GM23338 (cell line): Measurements from ENCODE around the gene SBSN. TPM values are rescaled to one million over a fixed set of nuclear protein-coding genes. Genes with fewer than 3 reads are reported as not detected.
A peak's percentile ranks its signal among the peaks of the same experiment; 100 is the strongest.

Experiments
- ATAC-seq: fragments of 200-7000 bp; cut with Tn5 transposase; 3 replicates; pipeline ENCODE4 v1.9.1; 2020
- DNase-seq: peaks from one replicate; pipeline ENCODE4 v3.0.0-alpha.2; 2015; ENCODE audit warnings: low spot score
- H2AFZ ChIP-seq: fragments of 200-600 bp; sonication (generic); 2 replicates; pipeline ENCODE4 v1.8.0; 2016; ENCODE audit warnings: antibody characterized with exemption, mild to moderate bottlenecking, moderate library complexity
- H3F3A ChIP-seq: fragments of 200-600 bp; sonication (generic); replicated peaks from 2 replicates; pipeline ENCODE4 v1.8.0; 2017; ENCODE audit warnings: antibody characterized with exemption, mixed run types, low read depth
- H3K27ac ChIP-seq: fragments of 200-600 bp; sonication (generic); 2 replicates; pipeline ENCODE4 v1.6.1; 2016; ENCODE audit warnings: low read depth
- H3K27me3 ChIP-seq: fragments of 200-600 bp; sonication (generic); 2 replicates; pipeline ENCODE4 v1.8.0; 2016; ENCODE audit warnings: mild to moderate bottlenecking, mixed run types, moderate library complexity; ENCODE audit not compliant: insufficient read depth
- H3K36me3 ChIP-seq: fragments of 200-600 bp; sonication (generic); 2 replicates; pipeline ENCODE4 v1.8.0; 2016; ENCODE audit warnings: mild to moderate bottlenecking; ENCODE audit not compliant: insufficient read depth
- H3K4me1 ChIP-seq: fragments of 200-600 bp; sonication (generic); 2 replicates; pipeline ENCODE4 v1.8.0; 2016; ENCODE audit warnings: mild to moderate bottlenecking, moderate library complexity; ENCODE audit not compliant: insufficient read depth
- H3K4me2 ChIP-seq: fragments of 200-600 bp; sonication (generic); 2 replicates; pipeline ENCODE4 v1.7.1; 2017; ENCODE audit warnings: mixed run types
- H3K4me3 ChIP-seq: fragments of 200-600 bp; sonication (generic); 2 replicates; pipeline ENCODE4 v1.6.1; 2016; ENCODE audit warnings: mixed run types
- H3K79me2 ChIP-seq: fragments of 200-600 bp; sonication (generic); replicated peaks from 2 replicates; pipeline ENCODE4 v1.8.0; 2017; ENCODE audit warnings: mild to moderate bottlenecking; ENCODE audit not compliant: insufficient read depth
- H3K9me2 ChIP-seq: fragments of 200-600 bp; sonication (generic); 2 replicates; pipeline ENCODE4 v1.8.0; 2017; ENCODE audit not compliant: insufficient read depth
- H4K20me1 ChIP-seq: fragments of 200-600 bp; sonication (generic); replicated peaks from 2 replicates; pipeline ENCODE4 v1.8.0; 2017; ENCODE audit warnings: mild to moderate bottlenecking; ENCODE audit not compliant: insufficient read depth
- H3K27ac Mint-ChIP-seq: 2 replicates; pipeline ENCODE4 v1.8.0; 2020; ENCODE audit warnings: inconsistent platforms, mild to moderate bottlenecking, moderate library complexity, mixed read lengths
- H3K27me3 Mint-ChIP-seq: 3 replicates; pipeline ENCODE4 v1.8.0; 2022; ENCODE audit warnings: low read depth, mild to moderate bottlenecking, moderate library complexity, mixed read lengths, inconsistent platforms; ENCODE audit not compliant: insufficient read depth, poor library complexity
- H3K36me3 Mint-ChIP-seq: 3 replicates; pipeline ENCODE4 v1.8.0; 2021; ENCODE audit warnings: low read depth, mild to moderate bottlenecking, inconsistent platforms, moderate library complexity, mixed read lengths
- H3K4me1 Mint-ChIP-seq: 3 replicates; pipeline ENCODE4 v1.8.0; 2020; ENCODE audit warnings: mild to moderate bottlenecking, inconsistent platforms, mixed read lengths
- H3K4me3 Mint-ChIP-seq: 3 replicates; pipeline ENCODE4 v1.8.0; 2021; ENCODE audit warnings: moderate library complexity, mild to moderate bottlenecking, inconsistent platforms, mixed read lengths
- H3K9me3 Mint-ChIP-seq: 3 replicates; pipeline ENCODE4 v1.8.0; 2020; ENCODE audit warnings: moderate library complexity, mild to moderate bottlenecking, inconsistent platforms, mixed read lengths
- CREB1 ChIP-seq: fragments of 250-450 bp; sonication (Bioruptor Pico); IDR thresholded peaks from 2 replicates; pipeline ENCODE4 v1.5.0; 2020; ENCODE audit warnings: low read depth, mild to moderate bottlenecking, moderate library complexity
- JUNB ChIP-seq: IDR thresholded peaks from one replicate; pipeline ENCODE4 v1.6.1; 2016; ENCODE audit warnings: antibody characterized with exemption; ENCODE audit not compliant: unreplicated experiment
- POLR2AphosphoS5 ChIP-seq: IDR thresholded peaks from 2 replicates; pipeline ENCODE4 v1.6.1; 2016; ENCODE audit warnings: antibody characterized with exemption, low read depth
- REST ChIP-seq: IDR thresholded peaks from one replicate; pipeline ENCODE4 v1.6.1; 2018; ENCODE audit warnings: antibody characterized with exemption; ENCODE audit not compliant: unreplicated experiment
- STAT1 ChIP-seq: IDR thresholded peaks from one replicate; pipeline ENCODE4 v1.6.1; 2016; ENCODE audit warnings: antibody characterized with exemption; ENCODE audit not compliant: unreplicated experiment
- ZNF331 ChIP-seq: fragments of 250-450 bp; sonication (Bioruptor Pico); IDR thresholded peaks from 2 replicates; pipeline ENCODE4 v1.5.0; 2020; ENCODE audit warnings: low read depth, mild to moderate bottlenecking, moderate library complexity
- polyA plus RNA-seq: library from polyadenylated mRNA; unstranded; fragments of >200 nt; fragmentation: Nextera tagmentation; extraction: Ambion mirVana; gene quantifications from 2 replicates; pipeline ENCODE4 v1.2.1, GENCODE V29; 2016
- total RNA-seq: library from RNA; depleted of rRNA; stranded (reverse); fragments of >200 nt; shearing (Covaris generic); gene quantifications from 2 replicates; pipeline ENCODE4 v1.2.3, GENCODE V29; 2014
- TF ChIP-seq, protein P1 (sequence below): IDR thresholded peaks from 2 replicates; pipeline ENCODE4 v1.6.1; 2016; ENCODE audit warnings: antibody characterized with exemption
- TF ChIP-seq, protein P2 (sequence below): fragments of 250-450 bp; sonication (Bioruptor Pico); IDR thresholded peaks from 2 replicates; pipeline ENCODE4 v1.5.0; 2020; ENCODE audit warnings: mild to moderate bottlenecking, moderate library complexity

SBSN gene
- total and polyA plus RNA-seq, 2 experiments from 2014 or later: 0.39 TPM; not detected in 1

DNA sequence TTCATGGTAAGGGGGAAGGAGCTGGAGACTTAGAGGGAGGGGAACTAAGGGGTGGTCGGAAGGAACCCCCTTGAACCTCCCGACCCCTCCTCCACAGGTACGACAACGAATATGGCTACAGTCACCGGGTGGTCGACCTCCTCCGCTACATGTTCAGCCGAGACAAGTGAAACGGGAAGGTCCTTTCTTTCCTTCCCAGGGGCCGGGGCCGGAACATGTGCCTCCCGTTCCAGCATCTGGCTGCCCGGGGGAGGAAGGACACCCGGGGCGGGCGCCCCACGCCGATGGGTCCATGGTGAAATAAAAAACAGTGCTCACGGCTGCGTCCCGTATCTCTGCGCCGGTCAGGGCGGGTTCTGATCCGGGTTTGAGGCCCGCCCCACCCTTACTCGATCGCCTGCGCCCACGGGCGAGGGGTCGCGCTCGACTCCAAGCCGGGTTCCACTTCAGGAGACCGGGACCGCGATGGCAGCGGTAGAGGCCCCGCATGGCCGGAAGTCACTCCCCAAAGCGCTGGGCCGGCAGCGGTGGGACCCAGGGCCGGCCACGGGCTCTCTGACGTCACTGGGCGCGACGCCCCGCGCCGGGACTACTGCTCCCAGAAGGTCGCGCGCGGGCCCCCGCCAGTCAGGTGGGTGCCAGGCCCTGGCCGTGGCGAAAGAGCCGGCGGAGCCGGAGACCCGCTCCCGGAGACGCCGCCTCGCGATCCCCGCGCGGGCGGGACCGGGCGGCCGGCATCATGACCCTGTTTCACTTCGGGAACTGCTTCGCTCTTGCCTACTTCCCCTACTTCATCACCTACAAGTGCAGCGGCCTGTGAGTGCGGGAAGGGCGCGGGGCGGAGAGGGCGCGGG, 17.1 kb upstream of the SBSN start, which contains the start of gene TMEM147:
TMEM147 (plus strand) TSS at position 626 of the 854 bp plus-strand sequence; CDS start at position 740, 114 bp downstream.
- peak within 1 kb of the TSS; percentile 96 for H3K27ac Mint-ChIP-seq
- TF ChIP-seq ZNF331 (CRISPR knock-in tag) (no peak), CREB1 (peak; percentile 99), REST (no peak), POLR2AphosphoS5 (peak; percentile 85)
- TF ChIP-seq, protein P1, sequence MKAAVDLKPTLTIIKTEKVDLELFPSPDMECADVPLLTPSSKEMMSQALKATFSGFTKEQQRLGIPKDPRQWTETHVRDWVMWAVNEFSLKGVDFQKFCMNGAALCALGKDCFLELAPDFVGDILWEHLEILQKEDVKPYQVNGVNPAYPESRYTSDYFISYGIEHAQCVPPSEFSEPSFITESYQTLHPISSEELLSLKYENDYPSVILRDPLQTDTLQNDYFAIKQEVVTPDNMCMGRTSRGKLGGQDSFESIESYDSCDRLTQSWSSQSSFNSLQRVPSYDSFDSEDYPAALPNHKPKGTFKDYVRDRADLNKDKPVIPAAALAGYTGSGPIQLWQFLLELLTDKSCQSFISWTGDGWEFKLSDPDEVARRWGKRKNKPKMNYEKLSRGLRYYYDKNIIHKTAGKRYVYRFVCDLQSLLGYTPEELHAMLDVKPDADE: peak; percentile 94
- Histone ChIP-seq H3K4me3 (peak within 1 kb of the TSS; percentile 99), H3K9me2 (no peaks in the 10 kb centered on the region), H4K20me1 (peaks cover 9% of the 10 kb centered on the region), H3K27me3 (no peaks in the 10 kb centered on the region), H3K79me2 (peaks cover 27% of the 10 kb centered on the region), H3K27ac (peak within 1 kb of the TSS; percentile 81), H3K36me3 (peaks cover 7% of the 10 kb centered on the region; the same call in 1 of the 2 replicates), H2AFZ (peak within 1 kb of the TSS; percentile 93), H3F3A (peaks cover 13% of the 10 kb centered on the region; the same call in 1 of the 2 replicates), H3K4me1 (peaks cover 15% of the 10 kb centered on the region; the same call in 1 of the 2 replicates), H3K4me2 (peak within 1 kb of the TSS; percentile 98)
- peak; percentile 94 for DNase-seq
- H3K9me3 Mint-ChIP-seq: no peaks in the 10 kb centered on the region; the same call in 2 of the 3 replicates
- H3K4me1 Mint-ChIP-seq: peaks cover 34% of the 10 kb centered on the region
- peaks cover 10% of the 10 kb centered on the region for H3K27me3 Mint-ChIP-seq
- H3K4me3 Mint-ChIP-seq: peak within 1 kb of the TSS; percentile 99
- ATAC-seq: peak; percentile 93
- peaks cover 56% of the 10 kb centered on the region for H3K36me3 Mint-ChIP-seq

GRCh38 chr19:35544110-35544802, 16.1 kb upstream of the SBSN start:
- peak overlapping the region; percentile 90 for H3K27ac Mint-ChIP-seq
- H3K4me3 ChIP-seq: peak overlapping the region; percentile 99
- no peaks in the 10 kb centered on the region; the same call in 2 of the 3 replicates for H3K9me3 Mint-ChIP-seq
- TF ChIP-seq STAT1 (no peak), JUNB (no peak)
- TF ChIP-seq, protein P2, sequence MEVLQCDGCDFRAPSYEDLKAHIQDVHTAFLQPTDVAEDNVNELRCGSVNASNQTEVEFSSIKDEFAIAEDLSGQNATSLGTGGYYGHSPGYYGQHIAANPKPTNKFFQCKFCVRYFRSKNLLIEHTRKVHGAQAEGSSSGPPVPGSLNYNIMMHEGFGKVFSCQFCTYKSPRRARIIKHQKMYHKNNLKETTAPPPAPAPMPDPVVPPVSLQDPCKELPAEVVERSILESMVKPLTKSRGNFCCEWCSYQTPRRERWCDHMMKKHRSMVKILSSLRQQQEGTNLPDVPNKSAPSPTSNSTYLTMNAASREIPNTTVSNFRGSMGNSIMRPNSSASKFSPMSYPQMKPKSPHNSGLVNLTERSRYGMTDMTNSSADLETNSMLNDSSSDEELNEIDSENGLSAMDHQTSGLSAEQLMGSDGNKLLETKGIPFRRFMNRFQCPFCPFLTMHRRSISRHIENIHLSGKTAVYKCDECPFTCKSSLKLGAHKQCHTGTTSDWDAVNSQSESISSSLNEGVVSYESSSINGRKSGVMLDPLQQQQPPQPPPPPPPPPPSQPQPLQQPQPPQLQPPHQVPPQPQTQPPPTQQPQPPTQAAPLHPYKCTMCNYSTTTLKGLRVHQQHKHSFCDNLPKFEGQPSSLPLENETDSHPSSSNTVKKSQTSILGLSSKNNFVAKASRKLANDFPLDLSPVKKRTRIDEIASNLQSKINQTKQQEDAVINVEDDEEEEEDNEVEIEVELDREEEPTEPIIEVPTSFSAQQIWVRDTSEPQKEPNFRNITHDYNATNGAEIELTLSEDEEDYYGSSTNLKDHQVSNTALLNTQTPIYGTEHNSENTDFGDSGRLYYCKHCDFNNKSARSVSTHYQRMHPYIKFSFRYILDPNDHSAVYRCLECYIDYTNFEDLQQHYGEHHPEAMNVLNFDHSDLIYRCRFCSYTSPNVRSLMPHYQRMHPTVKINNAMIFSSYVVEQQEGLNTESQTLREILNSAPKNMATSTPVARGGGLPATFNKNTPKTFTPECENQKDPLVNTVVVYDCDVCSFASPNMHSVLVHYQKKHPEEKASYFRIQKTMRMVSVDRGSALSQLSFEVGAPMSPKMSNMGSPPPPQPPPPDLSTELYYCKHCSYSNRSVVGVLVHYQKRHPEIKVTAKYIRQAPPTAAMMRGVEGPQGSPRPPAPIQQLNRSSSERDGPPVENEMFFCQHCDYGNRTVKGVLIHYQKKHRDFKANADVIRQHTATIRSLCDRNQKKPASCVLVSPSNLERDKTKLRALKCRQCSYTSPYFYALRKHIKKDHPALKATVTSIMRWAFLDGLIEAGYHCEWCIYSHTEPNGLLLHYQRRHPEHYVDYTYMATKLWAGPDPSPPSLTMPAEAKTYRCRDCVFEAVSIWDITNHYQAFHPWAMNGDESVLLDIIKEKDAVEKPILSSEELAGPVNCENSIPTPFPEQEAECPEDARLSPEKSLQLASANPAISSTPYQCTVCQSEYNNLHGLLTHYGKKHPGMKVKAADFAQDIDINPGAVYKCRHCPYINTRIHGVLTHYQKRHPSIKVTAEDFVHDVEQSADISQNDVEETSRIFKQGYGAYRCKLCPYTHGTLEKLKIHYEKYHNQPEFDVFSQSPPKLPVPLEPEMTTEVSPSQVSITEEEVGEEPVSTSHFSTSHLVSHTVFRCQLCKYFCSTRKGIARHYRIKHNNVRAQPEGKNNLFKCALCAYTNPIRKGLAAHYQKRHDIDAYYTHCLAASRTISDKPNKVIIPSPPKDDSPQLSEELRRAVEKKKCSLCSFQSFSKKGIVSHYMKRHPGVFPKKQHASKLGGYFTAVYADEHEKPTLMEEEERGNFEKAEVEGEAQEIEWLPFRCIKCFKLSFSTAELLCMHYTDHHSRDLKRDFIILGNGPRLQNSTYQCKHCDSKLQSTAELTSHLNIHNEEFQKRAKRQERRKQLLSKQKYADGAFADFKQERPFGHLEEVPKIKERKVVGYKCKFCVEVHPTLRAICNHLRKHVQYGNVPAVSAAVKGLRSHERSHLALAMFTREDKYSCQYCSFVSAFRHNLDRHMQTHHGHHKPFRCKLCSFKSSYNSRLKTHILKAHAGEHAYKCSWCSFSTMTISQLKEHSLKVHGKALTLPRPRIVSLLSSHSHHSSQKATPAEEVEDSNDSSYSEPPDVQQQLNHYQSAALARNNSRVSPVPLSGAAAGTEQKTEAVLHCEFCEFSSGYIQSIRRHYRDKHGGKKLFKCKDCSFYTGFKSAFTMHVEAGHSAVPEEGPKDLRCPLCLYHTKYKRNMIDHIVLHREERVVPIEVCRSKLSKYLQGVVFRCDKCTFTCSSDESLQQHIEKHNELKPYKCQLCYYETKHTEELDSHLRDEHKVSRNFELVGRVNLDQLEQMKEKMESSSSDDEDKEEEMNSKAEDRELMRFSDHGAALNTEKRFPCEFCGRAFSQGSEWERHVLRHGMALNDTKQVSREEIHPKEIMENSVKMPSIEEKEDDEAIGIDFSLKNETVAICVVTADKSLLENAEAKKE: no peak

More at GRCh38 chr19:35544110-35544802, 16.1 kb upstream of the SBSN start:
- H3K27me3 Mint-ChIP-seq: peaks cover 10% of the 10 kb centered on the region
- H2AFZ ChIP-seq: no peak overlapping the region
- peaks cover 7% of the 10 kb centered on the region; the same call in 1 of the 2 replicates for H3K36me3 ChIP-seq
- H3F3A ChIP-seq: peaks cover 13% of the 10 kb centered on the region; the same call in 1 of the 2 replicates
- DNase-seq (no peak), ATAC-seq (no peak)
- peaks cover 27% of the 10 kb centered on the region for H3K79me2 ChIP-seq
- peaks cover 41% of the 10 kb centered on the region for H3K4me1 Mint-ChIP-seq
- H3K4me2 ChIP-seq: peak overlapping the region; percentile 98
- H3K27me3 ChIP-seq: no peaks in the 10 kb centered on the region
- no peaks in the 10 kb centered on the region; the same call in 1 of the 2 replicates for H4K20me1 ChIP-seq
- H3K4me3 Mint-ChIP-seq: peak overlapping the region; percentile 99
- peaks cover 60% of the 10 kb centered on the region for H3K36me3 Mint-ChIP-seq
- peaks cover 15% of the 10 kb centered on the region for H3K4me1 ChIP-seq
- no peak overlapping the region for H3K27ac ChIP-seq
- H3K9me2 ChIP-seq: no peaks in the 10 kb centered on the region
